Loucy (cell line): ENCODE results near the gene TELO2.

Experiments
- EZH2phosphoT487 ChIP-seq: fragments of 200-600 bp; IDR thresholded peaks from 2 replicates; pipeline ENCODE4 v1.6.1; 2018; ENCODE audit warnings: antibody characterized with exemption, mild to moderate bottlenecking, moderate library complexity, borderline replicate concordance
- TF ChIP-seq, protein P1 (sequence below): fragments of 200-600 bp; sonication (generic); conservative IDR thresholded peaks from 2 replicates; pipeline ENCODE4 v1.5.1; 2014; ENCODE audit warnings: mild to moderate bottlenecking, antibody characterized with exemption, low read length

DNA sequence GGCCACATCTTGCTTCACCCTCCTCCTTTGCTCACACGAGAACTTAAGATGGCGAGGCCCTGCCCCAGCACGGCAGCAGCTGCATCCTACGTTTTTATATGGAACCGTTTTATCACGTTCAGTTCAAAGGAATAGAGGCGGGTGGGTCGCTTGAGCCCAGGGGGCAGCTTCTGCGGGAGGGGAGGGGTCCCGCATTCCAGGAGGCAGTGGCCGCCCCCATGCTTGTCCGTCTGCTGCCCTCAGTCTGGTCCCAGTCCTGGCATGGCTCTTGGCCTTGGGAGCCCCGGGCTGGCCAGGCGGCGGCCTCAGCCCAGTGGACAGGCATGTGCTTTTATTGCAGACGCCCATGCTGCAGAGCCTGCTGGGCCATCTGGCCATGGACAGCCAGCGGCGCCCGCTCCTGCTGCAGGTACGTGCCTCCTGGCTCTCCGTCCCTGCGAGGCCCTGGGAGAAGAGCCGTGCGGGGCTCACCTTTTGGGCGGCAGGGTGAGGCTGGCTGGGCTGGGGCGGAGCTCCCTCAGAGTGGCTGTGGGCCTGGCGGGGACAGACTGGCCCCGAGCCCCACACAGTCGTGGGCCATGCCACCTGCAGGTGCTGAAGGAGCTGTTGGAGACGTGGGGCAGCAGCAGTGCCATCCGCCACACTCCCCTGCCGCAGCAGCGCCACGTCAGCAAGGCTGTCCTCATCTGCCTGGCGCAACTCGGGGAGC lies 6.8 kb downstream of the TELO2 start:
- TF ChIP-seq, protein P1, sequence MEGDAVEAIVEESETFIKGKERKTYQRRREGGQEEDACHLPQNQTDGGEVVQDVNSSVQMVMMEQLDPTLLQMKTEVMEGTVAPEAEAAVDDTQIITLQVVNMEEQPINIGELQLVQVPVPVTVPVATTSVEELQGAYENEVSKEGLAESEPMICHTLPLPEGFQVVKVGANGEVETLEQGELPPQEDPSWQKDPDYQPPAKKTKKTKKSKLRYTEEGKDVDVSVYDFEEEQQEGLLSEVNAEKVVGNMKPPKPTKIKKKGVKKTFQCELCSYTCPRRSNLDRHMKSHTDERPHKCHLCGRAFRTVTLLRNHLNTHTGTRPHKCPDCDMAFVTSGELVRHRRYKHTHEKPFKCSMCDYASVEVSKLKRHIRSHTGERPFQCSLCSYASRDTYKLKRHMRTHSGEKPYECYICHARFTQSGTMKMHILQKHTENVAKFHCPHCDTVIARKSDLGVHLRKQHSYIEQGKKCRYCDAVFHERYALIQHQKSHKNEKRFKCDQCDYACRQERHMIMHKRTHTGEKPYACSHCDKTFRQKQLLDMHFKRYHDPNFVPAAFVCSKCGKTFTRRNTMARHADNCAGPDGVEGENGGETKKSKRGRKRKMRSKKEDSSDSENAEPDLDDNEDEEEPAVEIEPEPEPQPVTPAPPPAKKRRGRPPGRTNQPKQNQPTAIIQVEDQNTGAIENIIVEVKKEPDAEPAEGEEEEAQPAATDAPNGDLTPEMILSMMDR = no peak
- no peak for TF ChIP-seq EZH2phosphoT487
